Measurements from ENCODE around the gene ADAMTS13. TPM values are rescaled to one million over a fixed set of nuclear protein-coding genes. Genes with fewer than 3 reads are reported as not detected.
"Not testable (repeated sequence)": the region's sequence is repeated elsewhere in the genome, so short reads cannot be mapped to it uniquely, and the experiment has no call there.

ADAMTS13 gene
- total RNA-seq, 1 donor from 2014 or later, result 2.2 TPM

DNA sequence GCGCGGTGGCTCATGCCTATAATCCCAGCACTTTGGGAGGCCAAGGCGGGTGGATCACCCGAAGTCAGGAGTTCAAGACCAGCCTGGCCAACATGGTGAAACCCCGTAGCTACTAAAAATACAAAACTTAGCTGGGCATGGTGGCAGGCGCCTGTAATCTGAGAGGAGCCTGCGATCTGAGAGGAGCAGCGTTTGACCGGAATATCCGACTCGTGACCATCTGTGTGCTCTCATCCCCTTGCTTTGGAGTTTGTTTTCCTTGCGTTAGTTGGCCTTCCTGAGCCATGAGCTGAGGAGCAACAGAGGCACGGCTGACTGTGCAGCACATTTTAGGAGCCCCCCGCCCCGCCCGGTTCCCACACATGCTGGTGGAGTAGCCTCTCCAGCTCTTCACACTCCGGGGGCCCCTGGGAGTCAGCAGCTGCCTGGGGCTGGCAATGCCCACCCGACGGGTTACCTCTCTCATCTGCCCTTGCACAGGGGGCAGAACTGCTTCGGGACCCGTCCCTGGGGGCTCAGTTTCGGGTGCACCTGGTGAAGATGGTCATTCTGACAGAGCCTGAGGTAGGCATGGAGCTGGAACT lies 3.0 kb downstream of the ADAMTS13 start:
- no peak for DNase-seq

DNA sequence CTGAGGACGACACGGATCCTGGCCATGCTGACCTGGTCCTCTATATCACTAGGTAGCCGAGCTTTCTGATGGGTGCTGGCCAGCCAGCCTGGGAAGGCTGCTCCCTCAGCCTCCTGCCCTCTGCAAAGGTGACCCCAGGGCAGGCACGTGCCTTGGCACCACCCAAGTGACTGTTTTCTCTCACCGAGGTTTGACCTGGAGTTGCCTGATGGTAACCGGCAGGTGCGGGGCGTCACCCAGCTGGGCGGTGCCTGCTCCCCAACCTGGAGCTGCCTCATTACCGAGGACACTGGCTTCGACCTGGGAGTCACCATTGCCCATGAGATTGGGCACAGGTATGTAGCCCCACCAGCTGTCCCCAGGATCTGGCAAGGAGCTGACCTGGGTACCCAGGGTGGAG lies 3.8 kb downstream of the ADAMTS13 start:
- DNase-seq, result no peak

DNA sequence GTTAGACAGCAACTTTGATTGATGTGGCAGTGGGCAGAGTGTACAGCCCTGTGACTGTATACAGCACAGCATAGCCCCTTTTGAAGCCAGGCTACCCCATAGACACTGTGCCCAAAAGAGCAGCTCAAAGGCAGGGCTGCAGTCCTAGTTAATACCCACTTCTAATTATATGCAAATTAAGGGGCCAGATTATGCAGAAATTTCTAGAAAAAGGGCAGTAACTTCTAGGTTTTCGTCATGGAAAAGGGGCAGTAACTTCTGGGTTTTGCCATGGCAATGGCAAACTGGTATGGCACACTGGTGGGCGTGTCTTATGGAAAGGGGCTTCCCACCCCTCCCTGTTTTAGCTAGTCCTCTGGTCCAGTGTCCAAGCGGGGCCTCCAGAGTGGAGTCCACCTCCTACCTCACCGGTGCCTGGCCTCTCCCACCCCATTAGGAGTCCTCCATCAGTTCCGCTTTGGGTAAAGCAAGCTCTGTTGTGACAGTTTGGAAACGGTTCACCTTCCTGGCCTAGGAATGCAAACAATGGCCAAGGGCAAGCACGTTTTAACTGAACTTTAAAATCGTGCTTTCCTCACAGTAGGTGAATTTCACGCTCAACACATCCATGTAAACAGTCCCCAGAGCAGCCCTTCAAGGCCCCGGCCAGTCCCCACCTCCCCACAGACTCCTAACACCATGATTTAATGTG lies 5.6 kb downstream of the ADAMTS13 start:
- DNase-seq, result no peak

DNA sequence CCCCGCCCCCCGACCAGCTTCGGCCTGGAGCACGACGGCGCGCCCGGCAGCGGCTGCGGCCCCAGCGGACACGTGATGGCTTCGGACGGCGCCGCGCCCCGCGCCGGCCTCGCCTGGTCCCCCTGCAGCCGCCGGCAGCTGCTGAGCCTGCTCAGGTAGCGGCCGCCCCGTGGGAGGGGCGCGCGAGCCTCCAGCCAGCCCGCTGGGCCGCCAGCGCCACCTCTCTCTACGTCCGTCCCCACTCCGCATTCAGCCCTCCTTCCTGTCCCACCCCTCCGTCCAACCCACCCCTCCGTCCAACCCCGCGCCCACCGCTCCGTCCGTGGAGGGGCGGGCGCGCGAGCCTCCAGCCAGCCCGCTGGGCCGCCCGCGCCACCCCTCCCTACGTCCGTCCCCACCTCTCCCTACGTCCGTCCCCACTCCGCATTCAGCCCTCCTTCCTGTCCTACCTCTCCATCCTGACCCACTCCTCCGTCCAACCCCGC lies 6.5 kb downstream of the ADAMTS13 start:
- DNase-seq, result no peak

DNA sequence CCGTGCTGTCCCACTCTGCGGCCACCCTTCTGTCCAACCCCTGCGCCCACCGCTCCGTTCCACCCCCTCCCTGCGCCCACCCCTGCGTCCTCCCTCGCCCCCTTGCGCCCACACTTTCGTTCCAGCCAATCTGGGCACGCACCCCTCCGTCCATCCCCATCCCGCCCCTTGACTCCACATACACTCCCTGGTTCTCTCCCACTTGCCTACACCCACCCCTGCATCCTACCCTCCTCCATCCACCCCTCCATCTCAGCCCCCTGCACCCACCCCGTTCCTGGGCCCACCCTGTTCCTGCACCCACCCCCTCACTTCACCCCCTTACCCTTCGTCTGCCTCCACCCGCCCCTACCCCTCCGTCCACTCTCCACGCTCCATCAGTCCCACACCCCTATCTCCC lies 7.0 kb downstream of the ADAMTS13 start:
- no peak for DNase-seq

DNA sequence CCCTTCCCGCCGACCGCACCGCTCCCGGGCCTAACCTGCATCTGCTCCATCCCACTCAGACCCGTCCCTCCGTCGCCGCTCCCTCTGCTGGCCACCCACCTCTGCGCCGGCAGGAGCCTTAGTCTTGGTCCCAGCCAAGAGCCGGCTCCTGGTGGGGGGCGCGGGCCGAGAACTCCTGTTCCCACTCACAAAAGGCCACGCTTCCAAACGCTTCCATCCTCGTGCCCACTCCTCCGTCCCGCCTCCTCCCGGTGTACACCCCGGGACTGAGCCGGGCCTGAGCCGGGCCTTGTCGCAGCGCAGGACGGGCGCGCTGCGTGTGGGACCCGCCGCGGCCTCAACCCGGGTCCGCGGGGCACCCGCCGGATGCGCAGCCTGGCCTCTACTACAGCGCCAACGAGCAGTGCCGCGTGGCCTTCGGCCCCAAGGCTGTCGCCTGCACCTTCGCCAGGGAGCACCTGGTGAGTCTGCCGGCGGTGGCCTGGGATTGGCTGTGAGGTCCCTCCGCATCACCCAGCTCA lies 7.5 kb downstream of the ADAMTS13 start:
- DNase-seq, result no peak

DNA sequence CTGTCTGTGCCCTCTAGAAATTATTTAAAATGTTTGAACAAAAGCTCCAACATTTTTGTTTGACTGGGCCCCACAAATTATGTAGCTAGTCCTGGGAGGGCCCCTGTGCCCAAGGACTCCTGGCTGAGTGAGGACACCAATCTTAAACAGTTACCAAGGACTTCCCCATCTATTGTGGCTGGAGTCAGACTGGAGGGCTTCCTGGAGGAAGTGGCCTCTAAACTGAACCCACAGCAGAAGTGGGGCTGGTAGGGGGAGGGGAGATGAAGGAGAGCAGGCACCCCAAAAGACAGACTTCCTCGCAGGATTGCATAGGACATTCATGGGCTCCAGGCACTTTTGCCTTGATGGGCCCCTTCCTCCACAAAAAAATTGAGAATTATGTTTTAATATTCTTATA lies 8.1 kb downstream of the ADAMTS13 start:
- no peak for DNase-seq

DNA sequence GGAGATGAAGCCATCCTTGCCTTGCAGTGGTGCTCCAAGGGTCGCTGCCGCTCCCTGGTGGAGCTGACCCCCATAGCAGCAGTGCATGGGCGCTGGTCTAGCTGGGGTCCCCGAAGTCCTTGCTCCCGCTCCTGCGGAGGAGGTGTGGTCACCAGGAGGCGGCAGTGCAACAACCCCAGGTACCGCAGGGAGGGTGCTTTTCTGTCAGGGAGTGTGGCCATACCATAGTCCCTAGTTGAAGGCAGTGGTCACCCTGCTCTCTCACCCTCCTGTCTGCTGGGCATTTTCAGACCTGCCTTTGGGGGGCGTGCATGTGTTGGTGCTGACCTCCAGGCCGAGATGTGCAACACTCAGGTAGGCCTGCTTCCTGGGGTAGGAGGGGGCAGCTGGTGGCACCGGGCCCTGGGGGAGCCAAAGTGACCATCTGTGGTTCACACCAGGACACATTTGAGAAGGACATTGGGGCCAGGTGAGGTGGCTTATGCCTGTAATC lies 11.2 kb downstream of the ADAMTS13 start:
- no peak for DNase-seq

DNA sequence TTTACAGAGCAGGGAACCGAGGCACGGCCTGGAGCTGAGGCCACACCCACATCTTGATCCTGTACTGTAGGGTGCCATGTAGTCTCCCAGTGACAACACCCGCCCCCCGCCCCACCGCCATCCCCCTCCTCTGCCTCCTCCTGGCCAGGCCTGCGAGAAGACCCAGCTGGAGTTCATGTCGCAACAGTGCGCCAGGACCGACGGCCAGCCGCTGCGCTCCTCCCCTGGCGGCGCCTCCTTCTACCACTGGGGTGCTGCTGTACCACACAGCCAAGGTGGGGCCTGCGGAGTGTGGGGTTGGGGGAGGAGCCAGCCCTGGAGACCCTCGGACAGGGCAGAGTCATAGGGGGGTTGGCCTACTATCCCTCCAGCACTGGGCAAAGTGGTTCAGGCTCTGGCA lies 14.5 kb downstream of the ADAMTS13 start:
- DNase-seq, result no peak

DNA sequence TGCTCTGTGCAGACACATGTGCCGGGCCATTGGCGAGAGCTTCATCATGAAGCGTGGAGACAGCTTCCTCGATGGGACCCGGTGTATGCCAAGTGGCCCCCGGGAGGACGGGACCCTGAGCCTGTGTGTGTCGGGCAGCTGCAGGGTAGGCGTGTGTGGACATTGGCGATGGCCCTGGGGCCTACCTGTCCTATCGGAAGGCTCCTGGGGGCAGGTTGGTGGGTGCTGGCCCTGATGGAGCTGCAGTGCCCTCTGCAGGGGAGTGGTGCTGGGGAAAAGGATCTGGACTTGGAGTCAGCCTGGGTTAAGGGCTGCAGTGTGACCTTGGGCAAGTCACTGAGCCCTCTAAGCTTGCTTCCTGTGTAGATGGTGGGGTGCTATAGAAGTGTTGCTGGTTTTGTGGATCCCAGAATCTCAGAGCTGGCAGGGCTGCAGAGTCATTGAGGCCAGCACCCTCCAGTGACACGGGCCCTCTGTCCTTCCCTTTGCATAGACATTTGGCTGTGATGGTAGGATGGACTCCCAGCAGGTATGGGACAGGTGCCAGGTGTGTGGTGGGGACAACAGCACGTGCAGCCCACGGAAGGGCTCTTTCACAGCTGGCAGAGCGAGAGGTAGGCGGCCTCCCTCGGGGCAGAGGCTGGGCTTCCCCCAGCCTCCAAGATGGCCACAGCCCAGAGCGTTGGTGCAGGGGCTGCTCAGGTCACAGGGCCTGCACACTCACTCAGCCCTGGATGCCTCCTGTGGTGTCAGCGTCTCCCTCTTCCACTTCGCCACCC lies 15.8 kb downstream of the ADAMTS13 start:
- DNase-seq, result no peak

DNA sequence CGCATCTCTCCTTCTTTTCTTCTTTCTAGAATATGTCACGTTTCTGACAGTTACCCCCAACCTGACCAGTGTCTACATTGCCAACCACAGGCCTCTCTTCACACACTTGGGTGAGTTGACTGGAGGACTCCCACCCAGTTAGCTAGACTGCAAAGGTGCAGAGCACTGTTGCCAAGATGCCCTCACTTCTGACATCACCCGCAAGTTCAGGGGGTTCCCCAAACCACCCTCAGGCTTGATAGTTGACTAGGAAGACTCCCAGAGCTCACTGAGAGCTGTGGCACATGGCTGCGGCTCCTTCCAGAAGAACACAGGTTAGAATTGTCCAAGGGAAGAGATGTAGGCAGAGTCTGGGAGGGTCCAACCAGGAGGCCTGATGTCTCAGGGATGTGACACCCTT lies 17.2 kb downstream of the ADAMTS13 start:
- DNase-seq, result no peak

DNA sequence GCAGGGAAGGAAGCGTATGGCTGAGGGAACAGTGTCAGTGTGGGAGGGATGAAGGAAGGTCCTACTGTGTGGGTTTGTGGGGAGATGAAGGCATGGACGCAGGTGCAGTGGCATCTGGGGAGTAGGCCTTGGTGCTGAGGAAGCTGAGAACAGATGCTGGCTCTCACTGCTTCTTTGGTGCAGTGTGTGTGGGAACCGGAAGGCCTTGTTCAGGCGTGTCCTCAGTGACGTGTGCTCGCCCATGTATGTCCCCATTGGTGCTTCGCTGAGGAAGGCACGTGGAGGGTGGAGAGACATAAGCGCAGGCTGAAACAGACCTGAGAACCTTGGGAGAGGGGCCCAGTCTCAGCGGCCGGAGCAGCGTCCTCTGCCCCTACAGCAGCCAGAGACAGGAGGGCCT lies 18.7 kb downstream of the ADAMTS13 start:
- no peak for DNase-seq

DNA sequence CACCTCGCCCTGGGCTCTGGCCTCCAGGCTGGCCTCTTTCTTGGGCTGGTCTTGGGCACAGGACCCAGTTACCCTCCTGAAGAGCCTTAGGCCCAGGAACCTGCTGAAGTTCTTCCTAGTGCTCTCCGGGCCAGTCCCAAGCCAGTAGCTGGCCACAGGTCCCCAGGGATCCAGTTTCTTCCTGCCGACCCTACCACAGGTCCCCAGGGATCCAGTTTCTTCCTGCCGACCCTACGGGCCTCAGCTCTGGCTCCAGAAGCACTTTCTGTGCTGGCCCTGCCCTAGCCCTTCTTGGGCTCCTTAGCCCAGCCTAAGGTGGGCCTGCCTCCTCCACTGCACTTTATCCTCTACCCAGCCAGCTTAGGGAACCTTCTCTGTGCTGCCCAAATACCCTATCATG lies 19.4 kb downstream of the ADAMTS13 start:
- DNase-seq, result no peak

DNA sequence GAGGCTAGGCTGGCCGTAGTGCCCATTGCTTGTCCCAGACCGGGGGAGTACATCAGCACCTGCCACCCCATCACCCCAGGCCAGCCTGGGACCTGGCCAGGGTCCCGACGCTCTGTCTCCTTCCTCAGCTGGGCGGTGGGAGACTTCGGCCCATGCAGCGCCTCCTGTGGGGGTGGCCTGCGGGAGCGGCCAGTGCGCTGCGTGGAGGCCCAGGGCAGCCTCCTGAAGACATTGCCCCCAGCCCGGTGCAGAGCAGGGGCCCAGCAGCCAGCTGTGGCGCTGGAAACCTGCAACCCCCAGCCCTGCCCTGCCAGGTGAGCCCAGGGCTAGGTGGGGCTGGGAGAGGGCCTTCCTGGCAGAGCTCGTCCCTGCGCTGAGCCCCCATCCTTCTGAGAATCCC lies 21.1 kb downstream of the ADAMTS13 start:
- DNase-seq, result no peak

DNA sequence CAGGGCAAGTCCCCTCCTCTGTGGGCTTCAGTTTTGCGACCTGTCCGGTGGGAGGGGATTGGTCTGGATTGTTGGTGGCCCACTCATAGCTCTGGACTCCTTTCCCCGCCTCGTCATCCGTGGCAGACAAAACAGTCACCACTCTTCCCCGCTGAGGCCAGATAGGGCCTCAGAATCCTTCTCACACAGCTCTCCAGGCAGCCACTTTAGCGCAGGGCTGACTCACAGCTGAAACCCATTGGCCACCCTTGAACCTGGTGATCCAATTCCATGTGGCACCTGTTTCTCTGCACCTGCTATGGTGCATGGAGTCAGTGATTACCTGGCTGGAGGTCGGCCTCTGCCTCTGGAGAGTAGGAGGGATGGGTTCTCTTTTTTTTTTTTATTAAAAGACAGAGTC lies 21.8 kb downstream of the ADAMTS13 start:
- no peak for DNase-seq

DNA sequence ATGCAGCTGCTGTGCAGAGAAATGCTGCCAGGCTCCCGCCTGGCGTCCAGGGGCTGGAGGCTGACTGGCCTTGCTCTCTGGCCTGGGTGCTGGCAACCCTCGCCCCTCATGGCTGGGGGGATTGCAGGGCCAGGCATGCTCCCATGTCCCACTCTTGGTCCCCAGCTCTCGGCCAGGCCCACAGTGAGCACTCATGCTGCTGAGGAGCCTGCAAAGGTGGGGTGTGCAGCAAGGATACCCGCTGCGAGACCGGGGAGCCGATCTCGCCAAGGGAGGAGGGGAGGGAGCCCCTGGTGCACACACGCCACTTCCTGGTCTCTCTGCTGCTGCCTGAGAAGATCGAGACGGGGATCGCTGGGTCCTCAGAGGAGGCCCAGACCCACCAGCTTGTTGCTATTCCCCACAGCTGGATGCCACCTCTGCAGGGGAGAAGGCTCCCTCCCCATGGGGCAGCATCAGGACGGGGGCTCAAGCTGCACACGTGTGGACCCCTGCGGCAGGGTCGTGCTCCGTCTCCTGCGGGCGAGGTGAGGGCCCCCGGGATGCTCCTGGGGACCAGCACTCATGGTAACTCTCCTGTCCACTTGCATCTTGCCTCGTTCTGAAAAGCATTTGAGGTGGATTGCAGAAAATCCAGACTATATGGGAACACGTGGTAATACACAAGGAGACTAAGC lies 23.3 kb downstream of the ADAMTS13 start:
- no peak for DNase-seq

DNA sequence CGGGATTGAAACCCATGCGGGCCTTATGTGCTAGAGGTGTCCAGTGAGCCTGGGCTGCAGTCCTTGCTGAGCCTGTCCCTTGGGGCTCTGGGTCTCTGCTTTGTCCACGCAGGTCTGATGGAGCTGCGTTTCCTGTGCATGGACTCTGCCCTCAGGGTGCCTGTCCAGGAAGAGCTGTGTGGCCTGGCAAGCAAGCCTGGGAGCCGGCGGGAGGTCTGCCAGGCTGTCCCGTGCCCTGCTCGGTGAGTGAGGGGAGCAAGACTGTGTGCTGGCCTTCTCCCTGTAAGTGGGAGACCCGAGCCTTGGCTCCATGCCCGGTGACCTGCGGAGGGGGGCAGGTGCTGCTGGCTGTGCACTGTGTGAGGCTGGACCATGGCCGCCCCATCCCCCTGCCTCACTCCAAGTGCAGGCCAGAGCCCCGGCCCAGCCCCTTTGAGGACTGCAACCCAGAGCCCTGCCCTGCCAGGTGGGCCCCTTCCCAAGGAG lies 26.4 kb downstream of the ADAMTS13 start:
- DNase-seq, result no peak

DNA sequence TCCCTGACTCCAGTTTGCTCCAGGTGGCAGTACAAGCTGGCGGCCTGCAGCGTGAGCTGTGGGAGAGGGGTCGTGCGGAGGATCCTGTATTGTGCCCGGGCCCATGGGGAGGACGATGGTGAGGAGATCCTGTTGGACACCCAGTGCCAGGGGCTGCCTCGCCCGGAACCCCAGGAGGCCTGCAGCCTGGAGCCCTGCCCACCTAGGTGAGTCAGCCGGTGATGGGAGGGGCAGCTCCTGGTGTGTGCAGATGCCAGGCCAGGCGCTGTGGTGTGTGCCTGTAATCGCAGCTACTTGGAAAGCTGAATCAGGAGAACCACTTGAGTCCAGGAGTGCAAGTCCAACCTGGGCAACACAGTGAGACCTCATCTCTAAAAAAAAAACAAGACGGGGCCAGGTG lies 27.6 kb downstream of the ADAMTS13 start:
- DNase-seq, result no peak

DNA sequence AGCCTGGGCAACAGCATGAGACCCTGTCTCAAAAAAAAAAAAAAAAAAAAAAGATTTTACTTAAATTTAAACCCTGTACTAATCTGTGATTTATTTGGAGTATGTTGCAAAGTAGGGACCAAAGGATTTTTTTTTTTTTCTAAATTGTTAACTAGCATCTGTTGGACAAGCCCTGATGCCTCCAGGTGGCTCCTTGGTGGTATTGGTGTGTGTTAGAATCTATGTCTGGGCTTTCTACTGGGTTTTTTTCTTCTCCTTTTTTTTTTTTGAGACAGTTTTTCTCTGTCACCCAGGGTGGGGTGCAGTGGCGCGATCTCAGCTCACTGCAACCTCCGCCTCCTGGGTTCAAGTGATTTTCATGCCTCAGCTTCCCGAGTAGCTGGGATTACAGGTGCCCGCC lies 29.7 kb downstream of the ADAMTS13 start:
- not testable (repeated sequence) for DNase-seq

DNA sequence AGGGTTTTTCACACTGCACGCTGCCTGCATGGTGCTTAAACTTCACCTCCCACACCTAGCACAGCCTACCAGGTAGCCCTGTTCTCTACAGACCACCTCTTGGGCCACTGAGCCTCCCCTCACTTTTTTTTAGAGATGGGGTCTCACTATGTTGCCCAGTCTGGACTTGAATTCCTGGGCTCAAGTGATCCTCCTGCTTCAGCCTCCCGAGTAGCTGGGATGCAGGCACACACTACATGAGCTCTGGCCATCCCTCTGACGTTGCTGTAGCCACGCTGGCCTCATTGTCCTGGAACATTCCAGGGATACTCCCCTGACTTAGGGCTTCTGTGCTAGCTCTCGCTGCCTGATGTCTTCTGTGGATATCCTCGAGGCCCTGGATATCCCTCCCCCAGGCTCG lies 30.4 kb downstream of the ADAMTS13 start:
- DNase-seq, result no peak

DNA sequence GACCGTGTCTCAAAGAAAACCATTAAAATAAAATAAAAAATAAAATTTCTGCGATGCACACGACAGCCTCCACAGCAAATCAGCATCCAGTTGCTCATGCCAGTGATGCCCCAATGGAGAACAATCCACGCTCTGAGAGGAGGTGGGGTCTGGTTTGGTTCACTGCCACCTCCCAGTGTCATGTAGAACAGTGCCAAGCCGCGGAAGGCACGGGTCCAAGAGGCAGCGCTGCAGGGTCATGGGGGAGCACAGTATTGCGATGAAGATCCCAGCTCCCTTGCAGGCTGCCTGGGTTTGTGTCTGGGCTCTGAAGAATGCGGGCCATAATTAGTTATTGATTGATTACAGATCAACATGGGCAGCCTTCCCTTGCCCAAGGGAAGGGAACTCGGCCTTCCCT lies 31.5 kb downstream of the ADAMTS13 start:
- DNase-seq, result no peak

DNA sequence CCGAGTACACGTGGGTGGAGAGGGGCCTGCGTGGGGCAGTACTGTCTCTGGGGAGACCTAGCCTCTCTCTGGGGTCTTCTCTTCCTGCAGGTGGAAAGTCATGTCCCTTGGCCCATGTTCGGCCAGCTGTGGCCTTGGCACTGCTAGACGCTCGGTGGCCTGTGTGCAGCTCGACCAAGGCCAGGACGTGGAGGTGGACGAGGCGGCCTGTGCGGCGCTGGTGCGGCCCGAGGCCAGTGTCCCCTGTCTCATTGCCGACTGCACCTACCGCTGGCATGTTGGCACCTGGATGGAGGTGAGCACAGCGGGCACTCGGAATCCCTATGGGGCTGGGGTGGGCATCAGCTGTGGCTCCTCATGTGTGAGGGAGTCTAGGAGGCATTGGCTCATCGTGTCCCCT lies 32.2 kb downstream of the ADAMTS13 start:
- DNase-seq, result no peak
